HG02763 (cell line): Measurements from ENCODE around the gene ICA1.
"Not testable (repeated sequence)": the region's sequence is repeated elsewhere in the genome, so short reads cannot be mapped to it uniquely, and the experiment has no call there.

Experiments
- ATAC-seq: cut with Tn5 transposase; IDR thresholded peaks from one replicate; pipeline ENCODE4 v1.9.1; 2021; ENCODE audit warnings: mild to moderate bottlenecking, moderate library complexity; ENCODE audit not compliant: unreplicated experiment

Gene ICA1

GRCh38 chr7:8261711-8262695, at the start of gene ICA1:
Gene ICA1, minus strand, starts transcription at chr7:8262167. Its CDS starts 26,241 bp downstream, at chr7:8235926.
- ATAC-seq: no peak

GRCh38 chr7:8310876-8311275, 48.9 kb upstream of the ICA1 start:
- ATAC-seq: no peak

- ATAC-seq: no peak
Measured at GRCh38 chr7:8305625-8306388, 43.8 kb upstream of the ICA1 start.

DNA sequence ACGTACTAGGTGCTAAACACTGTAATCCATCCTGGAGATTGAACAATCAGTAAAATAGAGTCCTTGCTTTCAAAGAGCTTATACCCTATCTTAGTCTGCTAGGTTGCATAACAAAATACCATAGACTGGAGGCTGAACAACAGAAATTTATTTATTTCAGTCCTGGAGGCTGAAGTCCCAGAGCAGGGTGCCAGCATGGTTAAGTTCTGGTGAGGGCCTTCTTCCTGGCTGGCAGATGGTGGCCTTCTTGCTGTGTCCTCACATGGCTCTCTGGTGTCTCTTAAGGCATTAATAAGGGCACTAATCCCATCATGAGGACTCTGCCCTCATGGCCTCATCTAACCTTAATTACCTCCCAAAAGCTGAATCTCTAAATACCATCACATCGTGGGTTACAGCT, 43.1 kb upstream of the ICA1 start:
- ATAC-seq: no peak

GRCh38 chr7:8303904-8304528, 42.0 kb upstream of the ICA1 start:
- ATAC-seq: no peak

- ATAC-seq: not testable (repeated sequence)
Measured at GRCh38 chr7:8297023-8297422, 35.1 kb upstream of the ICA1 start.

- no peak for ATAC-seq
Measured at GRCh38 chr7:8296362-8296659, 34.3 kb upstream of the ICA1 start.

- peak; percentile 86 for ATAC-seq
Measured at GRCh38 chr7:8295638-8296361, 33.8 kb upstream of the ICA1 start.

DNA sequence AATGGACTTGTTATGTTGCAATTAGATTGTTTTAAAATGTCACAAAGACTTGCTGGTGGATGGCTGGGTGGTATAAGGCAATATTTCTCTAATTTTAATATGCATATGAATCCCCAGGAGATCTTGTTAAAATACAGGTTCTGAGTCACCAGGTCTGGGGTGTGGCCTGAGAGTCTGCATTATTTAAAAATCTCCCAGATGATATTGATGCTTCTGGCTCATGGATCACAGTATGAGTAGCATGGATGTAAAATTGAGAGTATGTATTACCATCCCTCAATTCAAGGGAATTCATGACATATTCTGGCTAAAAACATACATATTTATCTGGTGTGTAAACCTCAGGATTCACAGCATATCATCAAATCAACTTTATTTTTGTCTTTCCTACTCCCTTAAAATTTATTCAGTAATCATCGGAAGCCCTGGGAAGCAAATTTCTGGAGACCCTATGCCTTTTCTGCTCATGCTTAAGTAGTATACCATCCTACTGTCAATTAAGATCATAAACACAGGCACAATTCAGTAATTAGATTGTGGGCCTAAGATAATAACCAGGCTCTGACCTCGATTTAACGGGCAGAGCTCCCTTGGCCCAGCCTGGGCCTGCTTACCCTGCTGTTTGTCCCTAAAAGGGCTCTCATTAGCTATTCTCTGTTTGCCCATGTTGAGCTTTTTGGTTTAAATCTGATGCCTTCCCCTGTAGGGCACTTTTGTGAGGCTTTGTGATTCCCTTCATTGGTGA, 29.6 kb upstream of the ICA1 start:
- ATAC-seq: no peak

DNA sequence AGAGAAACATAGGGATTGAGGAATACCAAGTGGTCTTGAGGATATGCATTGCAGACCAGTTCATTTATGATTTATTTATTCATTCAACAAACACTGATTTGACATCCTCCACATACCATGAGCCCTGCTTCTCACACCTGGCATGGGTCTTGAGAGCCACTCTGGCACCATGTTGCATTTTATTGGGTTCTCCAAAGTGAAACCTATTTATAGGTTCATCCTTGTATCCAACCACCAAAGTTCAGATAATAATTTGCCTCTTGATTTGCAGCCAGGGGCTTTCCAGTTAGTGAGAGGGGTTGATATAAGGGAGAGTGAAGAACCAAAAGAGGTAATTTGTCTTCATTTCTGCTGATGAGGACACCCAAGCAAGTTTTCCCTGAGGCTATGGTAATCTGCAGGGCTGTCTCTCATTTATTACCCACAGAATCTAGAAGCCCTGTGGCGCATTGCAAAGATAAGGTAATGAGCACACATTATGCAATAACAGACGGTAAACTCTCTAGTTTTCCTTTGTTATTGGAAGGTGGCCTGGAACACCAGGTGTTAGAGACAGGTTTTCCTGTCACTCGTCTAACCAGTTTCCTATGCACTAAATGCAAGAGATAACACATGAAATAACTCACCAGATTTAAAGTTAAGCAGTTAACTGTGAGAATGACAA, 28.8 kb upstream of the ICA1 start:
- no peak for ATAC-seq

- ATAC-seq: no peak
Measured at GRCh38 chr7:8286118-8286517, 24.2 kb upstream of the ICA1 start.

- no peak for ATAC-seq
Measured at GRCh38 chr7:8285155-8285554, 23.2 kb upstream of the ICA1 start.

DNA sequence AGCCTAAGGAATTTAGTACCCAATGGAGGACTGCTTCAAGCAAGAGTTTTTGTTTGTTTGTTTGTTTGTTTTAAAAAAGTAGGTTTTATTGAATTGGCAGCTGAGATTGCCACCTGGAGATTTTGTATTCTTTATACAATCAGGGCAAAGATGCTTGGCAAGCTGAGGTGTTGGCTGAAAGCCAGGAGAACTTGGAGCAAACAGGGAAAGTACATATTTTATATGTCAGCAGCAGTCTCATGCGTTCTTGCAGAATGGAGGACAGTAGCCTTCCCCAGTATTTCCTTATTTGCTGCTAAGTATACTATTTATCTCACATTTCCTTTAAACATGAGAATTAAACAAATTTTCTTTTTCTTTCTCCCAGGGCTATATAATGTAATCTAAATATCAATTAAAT, 22.6 kb upstream of the ICA1 start:
- ATAC-seq: no peak

DNA sequence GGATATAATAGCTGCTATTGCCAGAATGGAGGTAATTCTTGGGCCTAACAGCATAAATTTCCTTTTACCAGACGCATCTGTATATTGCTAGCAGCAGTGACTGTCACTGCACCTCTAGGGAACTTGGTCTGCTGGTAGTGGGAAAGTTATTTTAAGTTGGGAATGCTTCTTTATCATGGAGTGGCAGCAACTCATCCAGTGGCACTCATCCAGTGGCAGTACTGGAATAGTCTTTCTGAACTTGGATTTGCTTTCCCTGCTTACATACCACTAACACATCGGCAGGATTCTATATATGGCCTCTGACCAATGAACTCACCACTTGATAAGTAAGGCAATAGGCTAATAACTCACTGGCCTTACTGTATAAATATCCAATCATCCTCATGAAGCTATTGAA, 22.0 kb upstream of the ICA1 start:
- no peak for ATAC-seq

- ATAC-seq: no peak
Measured at GRCh38 chr7:8282871-8283270, 20.9 kb upstream of the ICA1 start.

GRCh38 chr7:8282162-8282561, 20.2 kb upstream of the ICA1 start:
- no peak for ATAC-seq

DNA sequence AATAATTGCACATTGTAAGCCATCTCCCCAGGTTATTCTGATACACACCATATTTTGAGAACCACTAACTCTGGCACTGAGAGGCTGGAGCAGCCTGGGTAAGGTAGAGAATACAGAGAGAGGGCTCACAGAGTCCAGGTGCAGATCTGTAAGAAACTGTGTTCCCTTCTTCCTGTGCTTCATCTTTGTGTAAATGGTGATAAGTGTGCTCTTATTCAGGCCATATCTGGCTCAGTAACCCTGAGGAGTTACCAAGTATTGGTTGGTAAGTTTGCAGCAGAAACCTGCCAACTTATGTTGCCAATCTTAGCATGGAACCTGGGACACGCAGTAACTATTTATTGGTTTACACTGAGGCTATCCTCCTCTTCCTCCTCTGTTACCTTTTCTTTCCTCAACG, 16.2 kb upstream of the ICA1 start:
- ATAC-seq: no peak

GRCh38 chr7:8277394-8277982, 15.5 kb upstream of the ICA1 start:
- no peak for ATAC-seq

- no peak for ATAC-seq
Measured at GRCh38 chr7:8274589-8274988, 12.6 kb upstream of the ICA1 start.
